GM12872 (cell line): ENCODE results near the gene RBFOX2.

Source experiments
- TF ChIP-seq, protein P1 (sequence below): IDR thresholded peaks from 3 replicates; pipeline ENCODE4 v1.5.1; 2011; ENCODE audit warnings: low read depth, mild to moderate bottlenecking, low read length, moderate library complexity; ENCODE audit not compliant: insufficient read depth

RBFOX2 gene

GRCh38 chr22:36010882-36011281 lies 17.7 kb downstream of the RBFOX2 start:
- TF ChIP-seq, protein P1, sequence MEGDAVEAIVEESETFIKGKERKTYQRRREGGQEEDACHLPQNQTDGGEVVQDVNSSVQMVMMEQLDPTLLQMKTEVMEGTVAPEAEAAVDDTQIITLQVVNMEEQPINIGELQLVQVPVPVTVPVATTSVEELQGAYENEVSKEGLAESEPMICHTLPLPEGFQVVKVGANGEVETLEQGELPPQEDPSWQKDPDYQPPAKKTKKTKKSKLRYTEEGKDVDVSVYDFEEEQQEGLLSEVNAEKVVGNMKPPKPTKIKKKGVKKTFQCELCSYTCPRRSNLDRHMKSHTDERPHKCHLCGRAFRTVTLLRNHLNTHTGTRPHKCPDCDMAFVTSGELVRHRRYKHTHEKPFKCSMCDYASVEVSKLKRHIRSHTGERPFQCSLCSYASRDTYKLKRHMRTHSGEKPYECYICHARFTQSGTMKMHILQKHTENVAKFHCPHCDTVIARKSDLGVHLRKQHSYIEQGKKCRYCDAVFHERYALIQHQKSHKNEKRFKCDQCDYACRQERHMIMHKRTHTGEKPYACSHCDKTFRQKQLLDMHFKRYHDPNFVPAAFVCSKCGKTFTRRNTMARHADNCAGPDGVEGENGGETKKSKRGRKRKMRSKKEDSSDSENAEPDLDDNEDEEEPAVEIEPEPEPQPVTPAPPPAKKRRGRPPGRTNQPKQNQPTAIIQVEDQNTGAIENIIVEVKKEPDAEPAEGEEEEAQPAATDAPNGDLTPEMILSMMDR = no peak

DNA sequence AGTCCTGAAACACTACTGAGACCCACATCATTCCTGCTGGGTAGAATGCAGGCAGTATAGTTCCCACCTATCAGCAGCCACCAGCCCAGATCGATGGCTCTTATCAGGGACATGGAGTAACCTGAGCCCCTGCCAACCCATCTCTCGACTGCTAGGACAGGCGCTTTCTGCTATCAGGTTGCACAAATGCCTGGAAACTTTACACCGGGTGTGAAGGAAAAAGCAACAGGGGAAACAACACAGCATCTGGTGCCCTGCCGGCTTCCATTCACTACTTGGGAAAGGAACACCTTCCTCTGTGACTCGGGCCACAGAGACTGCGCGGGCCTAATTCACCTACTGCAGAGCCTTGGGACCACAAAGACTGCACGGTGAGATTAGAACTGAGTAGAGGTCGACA lies 18.5 kb downstream of the RBFOX2 start:
- TF ChIP-seq, protein P1 = no peak

- TF ChIP-seq, protein P1 = no peak
Observed at GRCh38 chr22:36009085-36009484, 19.5 kb downstream of the RBFOX2 start.

GRCh38 chr22:36008565-36008964 lies 20.1 kb downstream of the RBFOX2 start:
- TF ChIP-seq, protein P1 = no peak

DNA sequence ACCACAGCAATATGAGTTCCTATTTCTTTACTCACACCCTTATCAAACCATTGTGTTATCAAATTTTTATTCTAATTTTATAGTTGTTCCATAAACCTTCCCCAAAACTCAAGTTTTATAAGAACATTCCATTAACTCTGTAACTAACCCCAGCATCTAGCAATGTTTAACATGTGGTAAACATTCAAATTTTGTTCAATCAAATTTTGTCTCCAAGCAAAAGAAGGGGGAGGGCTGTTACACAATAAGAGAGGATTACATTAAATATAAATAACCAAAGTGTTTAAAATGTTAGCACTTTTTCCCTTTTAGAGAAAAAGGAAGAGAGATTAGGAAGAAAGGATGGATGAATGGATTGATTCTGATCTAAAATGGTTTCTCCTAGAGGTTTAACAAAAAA lies 20.5 kb downstream of the RBFOX2 start:
- TF ChIP-seq, protein P1 = no peak

GRCh38 chr22:36003972-36004674 lies 24.5 kb downstream of the RBFOX2 start:
- TF ChIP-seq, protein P1 = no peak

DNA sequence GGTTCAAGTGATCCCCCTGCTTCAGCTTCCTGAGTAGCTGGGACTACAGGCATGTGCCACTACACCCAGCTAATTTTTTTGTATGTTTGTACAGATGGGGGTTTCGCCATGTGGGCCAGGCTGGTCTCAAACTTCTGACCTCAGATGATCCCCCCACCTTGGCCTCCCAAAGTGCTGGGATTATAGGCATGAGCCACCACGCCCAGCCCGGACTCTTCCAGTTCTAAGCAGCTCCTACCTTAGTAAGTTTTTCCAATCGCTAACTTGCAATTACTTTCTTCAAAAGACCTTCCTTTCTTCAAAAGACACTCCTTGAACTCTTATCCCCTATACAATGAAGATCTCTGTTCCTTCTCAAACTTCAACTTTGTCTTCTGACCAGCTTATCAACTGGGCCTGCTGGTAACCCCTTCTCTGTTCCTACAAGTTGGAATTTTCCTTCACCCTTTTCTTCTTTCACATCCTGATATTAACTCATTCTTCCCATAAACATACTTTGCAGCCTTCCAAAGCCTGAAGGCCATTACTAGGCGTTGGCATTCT lies 25.8 kb downstream of the RBFOX2 start:
- TF ChIP-seq, protein P1 = no peak
